GDM1 (cell line): ENCODE measurements around the gene PLCXD3.

Experiments used
- DNase-seq: peaks from one replicate; lab custom pipeline; 2025; lab: John Stamatoyannopoulos, UW

Gene PLCXD3

DNA sequence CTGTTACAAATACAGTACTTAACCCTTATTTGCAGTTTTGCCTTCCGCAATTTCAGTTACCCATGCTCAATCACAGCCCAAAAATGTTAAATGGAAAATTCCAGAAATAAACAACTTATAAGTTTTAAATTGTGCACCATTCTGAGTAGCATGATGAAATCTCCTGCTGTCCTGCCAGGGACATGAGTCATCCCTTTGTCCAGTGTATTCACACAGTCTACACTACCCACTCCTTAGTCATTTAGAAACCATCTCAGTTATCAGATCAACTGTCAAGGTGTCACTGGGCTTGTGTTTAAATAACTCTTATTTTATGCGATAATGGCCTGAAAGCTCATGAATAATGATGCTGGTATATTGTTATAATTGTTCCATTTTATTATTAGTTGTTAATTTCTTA lies 95.8 kb downstream of the PLCXD3 start:
- no peak for DNase-seq

DNA sequence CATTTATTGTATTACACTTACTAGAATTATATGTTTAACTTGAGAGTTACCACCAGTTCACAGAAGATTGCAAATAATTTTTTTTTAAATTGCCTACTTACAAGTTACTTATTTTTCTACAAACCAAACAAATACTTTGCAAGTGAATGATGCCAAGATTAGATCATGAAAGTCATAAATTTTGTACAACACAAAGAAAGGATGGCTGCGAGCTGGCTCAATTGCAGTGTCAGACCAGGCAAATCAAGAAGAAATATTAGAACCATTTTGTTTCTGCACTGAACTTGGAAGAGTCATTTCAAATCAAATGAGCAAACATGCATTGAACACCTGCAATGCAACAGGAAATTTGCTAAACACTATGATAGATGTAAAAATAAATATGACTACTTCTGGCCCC lies 97.3 kb downstream of the PLCXD3 start:
- DNase-seq = no peak

DNA sequence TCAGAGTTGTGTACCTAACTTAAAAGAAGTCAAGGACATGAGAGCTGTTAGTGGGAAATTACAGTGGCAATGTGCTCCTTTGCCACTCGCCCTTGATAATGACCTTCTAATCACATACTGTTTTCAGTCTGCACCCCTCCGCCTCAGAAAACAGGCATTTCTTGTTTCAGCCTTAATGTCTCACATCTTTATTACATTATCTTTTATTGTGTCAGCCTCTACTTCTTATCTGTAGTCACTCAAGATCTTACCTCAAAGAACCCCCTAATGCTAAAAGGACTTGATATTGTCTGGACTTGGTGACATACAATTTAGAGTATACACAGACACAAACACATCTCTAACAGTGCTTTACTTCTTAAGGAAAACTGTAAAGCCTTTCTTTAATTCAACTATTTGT lies 97.9 kb downstream of the PLCXD3 start:
- no peak for DNase-seq

DNA sequence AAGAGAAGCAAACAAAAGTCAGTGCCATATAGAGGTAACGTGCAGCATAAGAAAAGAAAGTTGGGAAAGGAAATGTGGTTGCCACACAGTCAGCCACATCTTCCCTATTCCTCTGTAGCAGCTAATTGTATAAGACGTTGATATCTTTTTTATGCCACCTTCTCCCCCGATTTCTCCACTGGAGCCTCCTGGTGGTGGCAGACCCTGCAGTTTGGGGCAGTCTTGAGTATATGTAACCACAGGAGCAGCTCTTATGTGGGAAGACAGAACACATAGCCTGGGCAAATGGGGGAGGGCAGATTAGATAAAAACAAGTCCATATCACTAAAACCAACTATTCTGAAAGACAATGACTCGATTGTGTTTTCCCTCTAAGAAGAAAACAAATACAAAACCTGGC lies 99.7 kb downstream of the PLCXD3 start:
- no peak for DNase-seq

DNA sequence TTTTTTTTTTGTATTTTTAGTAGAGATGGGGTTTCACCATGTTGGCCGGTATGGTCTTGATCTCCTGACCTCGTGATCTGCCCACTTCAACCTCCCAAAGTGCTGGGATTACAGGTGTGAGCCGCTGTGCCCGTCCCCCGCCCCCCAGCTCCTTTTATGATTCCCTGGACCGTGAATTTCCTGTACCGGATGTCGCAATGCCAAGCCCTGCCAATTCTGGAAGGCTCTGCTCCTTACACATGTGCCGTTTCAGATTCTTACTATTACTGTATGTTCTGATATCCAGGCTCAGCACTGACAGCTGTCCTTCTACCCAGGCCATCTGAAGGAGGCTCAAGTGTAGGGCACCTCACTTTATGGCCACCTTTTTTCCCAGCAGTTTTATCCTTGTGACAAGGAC lies 100.1 kb downstream of the PLCXD3 start:
- DNase-seq = no peak

DNA sequence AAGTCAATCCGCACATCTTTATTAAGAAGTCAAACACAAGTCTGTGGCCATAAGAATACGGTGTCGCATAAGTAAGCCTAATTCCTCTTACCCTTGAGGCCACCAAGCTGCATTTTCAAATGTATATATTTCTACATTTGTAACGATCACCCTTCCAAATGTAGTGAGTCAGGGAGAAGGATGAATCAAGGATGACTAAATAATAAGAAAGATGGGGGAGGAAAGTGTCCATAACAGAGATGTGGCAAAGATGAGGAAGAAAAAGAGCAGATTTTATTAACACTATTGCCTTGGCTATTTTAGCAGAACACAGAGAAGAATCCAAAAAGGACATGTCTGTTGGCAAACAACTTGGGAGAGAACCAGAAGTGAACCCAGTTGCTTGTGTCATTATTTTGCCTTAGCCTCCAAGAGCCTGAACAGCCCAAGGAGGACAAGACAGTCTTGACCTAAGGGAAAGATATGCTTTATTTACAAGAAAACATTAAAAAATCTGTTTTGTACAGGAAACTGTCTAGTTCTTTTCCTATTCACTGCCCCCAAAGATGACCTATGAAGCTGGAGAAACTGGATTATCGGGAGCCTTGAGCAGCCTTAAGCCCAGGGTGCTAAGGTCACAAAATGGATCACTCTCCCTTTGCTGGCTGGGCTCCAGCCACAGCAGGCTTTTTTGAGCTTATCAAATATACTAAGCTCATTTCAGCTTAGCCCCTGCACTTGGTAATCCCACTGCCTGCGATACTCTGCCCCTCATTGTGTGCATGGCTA lies 101.5 kb downstream of the PLCXD3 start:
- DNase-seq = no peak

DNA sequence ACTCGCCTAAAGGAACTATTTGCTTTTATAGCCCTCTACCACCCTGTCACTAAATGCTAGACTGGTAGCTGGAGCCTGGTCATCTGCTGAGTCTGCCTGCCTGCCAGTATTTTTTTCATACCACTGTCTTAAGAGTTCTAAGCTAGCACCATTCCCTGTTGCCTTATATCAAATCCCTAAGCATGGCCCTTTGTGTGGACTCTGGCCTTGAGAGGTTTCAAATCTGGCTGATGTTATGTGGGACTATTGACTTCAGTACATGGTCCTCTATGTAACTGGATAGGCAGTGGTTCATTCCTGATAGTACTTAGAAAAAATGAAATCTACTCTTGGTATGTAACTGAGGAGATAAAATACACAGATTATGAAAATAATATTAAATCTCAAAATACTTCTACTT lies 103.5 kb downstream of the PLCXD3 start:
- DNase-seq = no peak

DNA sequence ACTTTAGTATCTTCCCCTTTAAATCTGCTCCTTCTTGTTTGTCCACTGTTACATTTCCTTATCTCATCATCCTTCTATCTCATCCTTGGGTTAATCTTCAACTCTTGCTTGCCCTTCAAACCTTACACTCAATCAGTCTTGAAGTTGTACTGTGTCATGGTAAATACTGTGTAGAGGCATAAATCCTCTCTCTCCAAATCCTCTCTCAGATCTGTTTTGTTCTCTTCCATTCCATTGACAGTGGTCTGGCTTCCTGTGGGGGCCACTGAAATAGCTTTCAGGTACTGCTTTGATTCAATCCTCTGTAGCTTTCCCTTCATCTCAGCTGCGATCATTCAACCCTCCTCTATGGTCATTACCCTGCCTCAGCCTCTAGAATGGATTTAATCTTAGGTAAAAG lies 104.0 kb downstream of the PLCXD3 start:
- DNase-seq = no peak

DNA sequence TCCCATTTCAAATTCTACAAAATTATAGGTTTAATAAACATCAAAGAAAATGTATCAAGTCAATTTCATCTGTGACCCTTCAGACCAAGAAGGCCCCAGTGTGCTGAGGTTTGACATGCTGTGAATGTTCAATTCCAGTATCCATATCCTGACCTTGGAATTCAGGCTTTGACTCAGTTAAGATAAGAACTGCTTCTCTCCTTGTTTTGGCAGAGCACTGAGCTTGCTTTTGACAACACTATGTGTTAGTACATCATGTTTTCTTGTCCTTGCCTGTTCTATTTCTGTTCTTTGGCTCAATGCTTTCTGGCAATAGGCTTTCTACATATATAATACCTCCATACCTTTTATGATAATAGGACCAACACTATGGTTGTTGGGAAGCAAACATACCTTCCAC lies 105.6 kb downstream of the PLCXD3 start:
- no peak for DNase-seq

DNA sequence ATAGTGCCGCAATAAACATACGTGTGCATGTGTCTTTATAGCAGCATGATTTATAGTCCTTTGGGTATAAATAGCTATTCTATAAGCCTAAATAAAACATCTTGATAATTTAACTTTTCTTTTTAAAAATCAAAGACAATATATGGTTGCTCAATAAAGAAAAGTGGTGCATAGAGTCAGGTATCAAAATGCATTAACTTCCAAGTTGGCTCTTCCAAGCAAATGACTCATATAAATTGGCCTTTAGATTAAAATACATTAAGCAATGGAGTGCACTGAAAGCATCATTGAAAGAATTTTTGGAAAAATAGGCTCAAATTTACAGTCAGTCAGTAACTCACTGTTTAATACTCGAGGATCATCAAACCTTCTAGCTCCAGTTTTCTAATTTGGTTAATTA lies 106.6 kb downstream of the PLCXD3 start:
- no peak for DNase-seq

DNA sequence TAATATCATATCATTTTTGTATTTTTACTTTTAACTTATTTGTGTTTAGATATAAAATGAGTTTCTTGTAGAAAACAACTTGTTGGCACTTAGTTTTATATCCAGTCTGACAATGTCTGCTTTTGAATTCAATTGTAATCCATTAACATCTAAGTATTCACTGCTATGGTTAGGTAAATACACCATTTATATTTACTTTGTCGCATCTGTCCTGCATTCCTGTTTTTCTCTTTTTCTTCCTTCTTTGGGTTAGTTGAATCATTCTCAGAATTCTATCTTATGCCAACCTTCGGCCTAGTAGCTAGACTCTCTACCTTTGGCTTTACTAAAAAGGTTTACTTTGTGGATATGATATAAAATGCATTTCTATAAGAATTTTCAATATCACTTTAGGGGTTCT lies 107.6 kb downstream of the PLCXD3 start:
- no peak for DNase-seq

DNA sequence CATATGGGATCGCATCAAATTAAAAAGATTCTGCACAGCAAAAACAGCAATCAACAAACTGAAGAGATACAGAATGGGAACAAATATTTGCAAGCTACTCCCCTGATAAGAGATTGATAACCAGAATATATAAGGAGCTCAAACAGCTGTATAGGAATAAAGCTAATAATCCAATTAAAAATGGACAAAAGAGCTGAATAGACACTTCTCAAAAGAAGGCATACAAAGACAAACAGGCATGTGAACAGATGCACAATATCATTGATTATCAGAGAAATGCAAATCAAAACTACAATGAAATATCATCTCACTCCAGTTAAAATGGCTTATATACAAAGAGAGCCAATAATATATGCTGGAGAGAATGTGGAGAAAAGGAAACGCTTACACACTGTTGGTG lies 110.6 kb downstream of the PLCXD3 start:
- DNase-seq = no peak

DNA sequence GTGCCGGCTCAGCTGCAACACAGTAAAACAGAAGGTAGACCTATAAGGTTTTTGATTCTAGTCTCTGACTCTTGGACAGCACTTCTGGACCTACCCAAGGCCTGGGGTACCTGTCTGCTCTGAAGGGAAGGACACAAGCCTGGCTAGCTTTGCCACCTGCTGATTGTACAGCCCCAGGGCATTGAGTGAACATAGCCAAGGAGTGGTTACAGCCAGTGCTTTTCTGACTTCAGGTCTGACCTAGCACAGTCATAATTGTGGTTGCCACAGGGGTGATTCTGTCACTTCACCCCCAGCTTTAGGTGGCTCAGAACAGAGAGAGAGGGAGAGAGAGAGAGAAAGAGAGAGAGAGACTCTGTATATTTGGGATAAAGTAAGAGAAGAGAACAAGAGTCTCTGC lies 118.4 kb downstream of the PLCXD3 start:
- no peak for DNase-seq

DNA sequence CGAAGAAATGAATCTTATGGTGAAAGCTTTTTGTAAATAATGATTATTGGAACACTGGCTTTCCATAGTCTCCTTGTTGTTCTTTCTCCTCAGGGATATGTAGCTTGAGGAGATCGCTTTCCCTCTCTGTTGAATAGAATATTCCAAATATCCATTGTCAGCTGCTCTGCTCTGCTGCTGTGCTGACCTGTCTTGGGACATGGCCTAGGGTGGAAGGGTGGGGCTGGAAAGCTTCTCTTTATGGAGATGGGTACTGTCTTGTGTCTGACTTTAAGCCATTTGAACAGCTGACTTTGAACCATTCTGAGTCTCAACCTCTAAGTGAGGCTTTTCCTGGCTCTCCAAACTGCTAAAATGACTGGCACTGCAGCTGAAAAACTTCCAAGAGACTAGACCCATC lies 135.8 kb downstream of the PLCXD3 start:
- DNase-seq = no peak

DNA sequence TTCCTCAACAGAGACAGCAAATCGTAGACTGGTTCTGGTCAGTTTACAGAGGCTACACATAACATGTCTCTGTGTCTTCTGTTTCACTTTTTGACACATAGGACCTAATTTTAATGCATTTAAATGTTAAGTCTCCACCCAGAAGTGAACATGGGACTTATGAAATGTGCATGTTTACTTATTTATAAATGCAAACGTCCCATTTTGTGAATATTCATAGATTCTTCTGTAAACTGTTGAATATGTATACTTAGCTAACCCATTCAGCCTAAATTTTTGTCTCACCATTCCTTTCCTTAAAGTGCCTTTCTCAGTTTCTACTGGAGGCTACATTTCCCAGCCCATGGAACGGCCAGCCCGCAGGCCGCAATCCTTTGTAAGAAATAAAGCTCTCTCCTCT lies 137.2 kb downstream of the PLCXD3 start:
- DNase-seq = no peak

DNA sequence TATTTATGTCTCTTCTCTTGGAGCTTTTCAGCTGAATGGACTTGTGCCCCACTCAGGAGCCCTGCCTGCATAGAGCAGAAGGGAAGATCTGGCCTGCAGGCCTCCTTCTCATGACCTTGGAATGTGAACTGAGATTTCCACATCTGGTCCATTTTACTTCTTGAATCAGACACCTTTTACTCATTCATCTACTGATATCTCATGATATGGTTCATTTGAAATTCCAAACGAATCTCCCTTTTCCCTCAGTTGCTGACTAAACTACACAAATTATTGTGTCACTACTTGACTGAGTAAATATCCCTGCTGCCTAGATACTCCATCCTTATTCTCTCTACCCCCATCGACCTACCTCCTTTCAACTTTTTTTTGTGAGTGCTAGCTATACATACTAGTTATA lies 138.7 kb downstream of the PLCXD3 start:
- DNase-seq = no peak

DNA sequence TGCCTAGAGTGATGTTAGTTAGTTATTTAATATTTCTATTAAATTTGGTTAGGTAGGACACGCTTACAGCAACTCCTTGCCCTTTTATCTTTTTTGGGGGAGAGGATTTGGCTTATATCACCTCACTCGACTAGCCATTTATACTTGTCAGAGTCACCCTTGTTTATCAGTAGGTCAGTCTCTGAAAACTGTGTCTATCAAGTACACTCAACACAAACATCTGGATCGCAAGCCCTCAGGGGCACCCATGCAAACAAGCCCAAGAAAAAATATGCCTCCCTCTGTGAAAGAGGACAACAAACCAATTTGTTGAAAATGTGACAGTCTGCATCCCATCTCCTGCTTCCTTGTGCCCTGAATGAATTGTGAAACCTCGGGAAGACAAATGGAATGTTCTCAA lies 139.9 kb downstream of the PLCXD3 start:
- DNase-seq = no peak

DNA sequence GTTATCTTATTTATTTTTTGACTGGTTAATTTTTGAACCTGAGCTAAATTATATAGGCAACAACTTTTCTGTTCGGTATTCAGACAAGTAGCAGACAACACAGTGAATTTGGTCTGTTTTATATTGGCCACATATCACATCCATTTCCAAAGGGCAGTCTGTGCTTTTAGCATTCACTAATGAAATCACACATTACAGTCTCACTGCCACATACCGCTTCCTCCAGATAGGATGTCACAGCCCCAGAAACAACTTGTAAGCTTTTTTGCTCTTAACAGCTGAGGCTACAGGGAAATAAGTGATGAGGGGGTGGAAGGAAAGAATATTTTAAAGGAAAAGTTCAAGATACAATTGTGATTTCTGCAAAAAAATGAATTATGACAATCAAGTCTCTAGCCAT lies 140.6 kb downstream of the PLCXD3 start:
- no peak for DNase-seq

DNA sequence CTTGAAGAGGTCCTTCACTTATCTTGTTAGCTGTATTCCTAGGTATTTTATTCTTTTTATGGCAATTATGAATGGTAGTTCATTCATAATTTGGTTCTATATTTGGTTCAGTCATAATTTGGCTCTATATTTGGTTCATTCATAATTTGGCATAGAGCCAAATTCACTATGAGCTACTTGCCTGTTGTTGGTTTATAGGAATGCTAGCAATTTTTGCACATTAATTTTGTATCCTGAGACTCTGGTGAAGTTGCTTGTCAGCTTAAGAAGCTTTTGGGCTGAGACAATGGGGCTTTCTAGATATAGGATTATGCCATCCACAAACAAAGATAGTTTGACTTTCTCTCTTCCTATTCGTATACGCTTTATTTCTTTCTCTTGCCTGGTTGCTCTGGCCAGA lies 142.2 kb downstream of the PLCXD3 start:
- no peak for DNase-seq

DNA sequence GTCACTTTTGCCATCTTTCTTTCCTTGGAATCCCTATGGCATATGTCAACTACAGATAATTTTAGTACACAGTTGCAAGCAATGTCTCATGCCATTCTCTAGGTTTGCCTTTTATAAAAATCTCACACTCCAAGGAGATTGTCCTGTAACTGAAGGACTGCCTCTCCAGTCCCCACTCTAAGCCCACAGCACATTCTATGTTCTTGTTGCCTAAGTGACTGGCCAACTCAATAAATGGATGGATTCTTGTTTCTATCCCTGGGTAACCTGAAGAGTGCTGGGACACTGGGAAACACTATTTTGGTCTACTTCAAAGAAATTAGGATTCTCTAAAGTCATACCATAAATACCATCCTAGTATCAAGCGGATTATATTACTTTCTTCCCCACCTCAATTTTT lies 145.0 kb downstream of the PLCXD3 start:
- no peak for DNase-seq

DNA sequence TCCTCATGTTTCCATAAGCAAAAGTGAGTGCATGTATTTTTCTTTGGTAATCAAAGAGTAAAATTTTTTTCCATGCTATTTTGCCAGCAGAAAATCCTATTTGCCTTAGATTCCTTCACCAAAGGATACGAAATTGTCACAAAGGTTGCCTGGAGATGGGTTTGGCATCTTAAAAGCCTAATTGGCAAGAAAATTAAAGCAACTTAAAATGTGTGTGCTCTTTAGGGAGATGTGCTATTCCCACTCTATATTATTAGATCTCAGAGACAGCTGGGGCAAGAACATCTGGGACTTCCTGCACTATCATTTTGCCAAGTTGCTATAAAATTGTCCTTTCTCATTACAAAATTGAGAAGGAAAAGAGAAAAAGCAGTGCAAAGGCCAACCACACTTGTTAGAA lies 146.1 kb downstream of the PLCXD3 start:
- no peak for DNase-seq

DNA sequence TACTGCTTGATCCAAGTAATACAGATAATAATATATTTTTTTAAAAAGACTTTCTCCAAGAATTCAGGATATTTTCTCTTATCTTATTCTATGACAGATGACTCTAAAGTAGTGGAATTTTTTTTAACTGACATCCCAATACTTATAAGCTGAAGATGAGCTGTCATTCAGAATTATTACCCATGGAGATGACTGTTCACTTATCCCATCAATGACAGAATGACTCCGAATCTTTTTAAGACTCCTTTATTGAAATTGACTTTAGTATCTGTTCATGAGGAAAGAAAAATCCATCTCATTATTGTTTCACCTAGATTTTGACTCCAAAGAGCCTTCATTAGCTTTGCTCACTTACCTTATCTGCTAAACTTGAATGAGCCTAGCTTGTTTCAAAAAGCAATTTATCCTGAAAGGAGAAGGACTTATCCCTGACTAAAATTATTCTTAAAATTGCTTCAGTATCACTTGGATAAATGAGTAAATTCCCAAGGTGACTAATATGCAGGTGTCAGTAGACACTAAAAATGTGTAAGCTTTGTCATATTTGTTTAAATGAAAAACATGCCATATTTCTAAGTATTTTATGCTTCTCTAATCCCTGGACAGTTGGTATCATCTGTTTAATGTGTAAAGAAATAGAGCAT lies 146.9 kb downstream of the PLCXD3 start:
- no peak for DNase-seq

DNA sequence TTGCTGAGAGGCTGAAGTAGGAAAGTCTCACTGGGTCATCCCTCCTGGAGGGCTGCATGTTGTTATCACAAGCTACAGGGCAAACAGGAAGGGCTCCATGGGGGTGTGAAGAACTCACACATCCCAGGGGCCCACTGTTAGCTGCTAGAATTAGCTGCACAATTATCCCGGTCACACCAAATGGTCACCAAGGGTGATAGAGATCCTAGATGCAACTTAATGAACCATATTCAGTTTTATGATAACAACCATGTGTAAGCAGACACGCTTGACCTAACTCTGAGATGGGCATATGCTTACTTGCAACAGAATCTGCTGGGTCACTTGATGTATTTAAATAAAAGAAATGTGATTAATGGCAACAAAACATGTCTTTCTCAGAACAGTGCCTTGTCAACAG lies 153.6 kb downstream of the PLCXD3 start:
- DNase-seq = no peak

DNA sequence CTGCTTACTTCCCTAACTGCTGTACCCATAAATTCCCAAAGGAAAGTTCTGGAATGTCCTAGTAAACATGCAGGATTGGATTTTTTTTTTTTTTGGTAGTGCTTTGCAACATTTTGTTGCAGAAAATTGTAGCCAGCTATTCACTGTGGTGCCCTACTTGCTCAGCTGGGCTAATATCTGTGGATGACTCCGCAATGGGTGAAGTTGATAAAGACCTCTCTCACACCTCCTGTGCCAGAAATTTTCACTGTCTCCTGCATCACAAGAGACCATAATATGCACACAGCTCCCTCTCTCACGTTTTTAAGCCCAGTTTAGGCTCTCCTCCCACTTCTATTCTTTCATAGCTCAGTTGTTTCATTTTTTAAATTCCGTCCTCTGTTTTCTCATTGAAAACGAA lies 160.6 kb downstream of the PLCXD3 start:
- no peak for DNase-seq
